Activated CD4-positive, alpha-beta memory T cell treated with anti-CD3 and anti-CD28 coated beads for 36 hours (primary cell): ENCODE measurements around the gene CAPN15. TPM values are rescaled to one million over a fixed set of nuclear protein-coding genes. Genes with fewer than 3 reads are reported as not detected.

ENCODE experiments used
- CTCF ChIA-PET: fragments of 350-600 bp; sonication (Branson Sonifier 250); formaldehyde crosslinking; loops from one replicate; lab custom pipeline; 2021; ENCODE audit warnings: antibody characterized with exemption, inconsistent platforms; lab: Charles Lee
- POLR2A ChIA-PET: fragments of 350-600 bp; sonication (Branson Sonifier 250); formaldehyde crosslinking; loops from one replicate; lab custom pipeline; 2021; ENCODE audit warnings: antibody characterized with exemption; lab: Charles Lee
- DNase-seq: peaks from one replicate; pipeline ENCODE4 v3.0.0-alpha.2; 2020
- H3K27ac Mint-ChIP-seq: one replicate; pipeline ENCODE4 v1.8.0; 2021; ENCODE audit warnings: mixed read lengths
- H3K27me3 Mint-ChIP-seq: one replicate; pipeline ENCODE4 v1.8.0; 2021; ENCODE audit warnings: mixed read lengths
- H3K36me3 Mint-ChIP-seq: one replicate; pipeline ENCODE4 v1.8.0; 2021; ENCODE audit warnings: mixed read lengths
- H3K4me1 Mint-ChIP-seq: one replicate; pipeline ENCODE4 v1.8.0; 2021; ENCODE audit warnings: low read depth, mixed read lengths
- H3K4me3 Mint-ChIP-seq: one replicate; pipeline ENCODE4 v1.8.0; 2021; ENCODE audit warnings: mild to moderate bottlenecking, mixed read lengths
- H3K9me3 Mint-ChIP-seq: one replicate; pipeline ENCODE4 v1.8.0; 2021; ENCODE audit warnings: mixed read lengths
- intact Hi-C: fragments of 100-400 bp; cut with micrococcal nuclease; formaldehyde crosslinking; loops from one replicate; pipeline ENCODE4 v1.15.1; 2023
- total RNA-seq, 2 experiments: library from RNA; stranded (reverse); gene quantifications; one replicate each; pipeline ENCODE4 v1.2.3, GENCODE V29; 2021

The CAPN15 gene
- total RNA-seq, 2 experiments from 2014 or later: 69.7 to 76.2 TPM

- Mint-ChIP-seq H3K4me3 (no peak overlapping the region), H3K9me3 (no peaks in the 10 kb centered on the region), H3K27ac (no peak overlapping the region), H3K4me1 (peaks cover 10% of the 10 kb centered on the region), H3K36me3 (peaks cover 8% of the 10 kb centered on the region), H3K27me3 (no peaks in the 10 kb centered on the region)
- intact Hi-C loops: no loop called here
- DNase-seq: no peak
- CTCF ChIA-PET: no interaction called here
- POLR2A ChIA-PET: no interaction called here
These were observed 56.5 kb downstream of the CAPN15 start for GRCh38 chr16:583815-584591.

DNA sequence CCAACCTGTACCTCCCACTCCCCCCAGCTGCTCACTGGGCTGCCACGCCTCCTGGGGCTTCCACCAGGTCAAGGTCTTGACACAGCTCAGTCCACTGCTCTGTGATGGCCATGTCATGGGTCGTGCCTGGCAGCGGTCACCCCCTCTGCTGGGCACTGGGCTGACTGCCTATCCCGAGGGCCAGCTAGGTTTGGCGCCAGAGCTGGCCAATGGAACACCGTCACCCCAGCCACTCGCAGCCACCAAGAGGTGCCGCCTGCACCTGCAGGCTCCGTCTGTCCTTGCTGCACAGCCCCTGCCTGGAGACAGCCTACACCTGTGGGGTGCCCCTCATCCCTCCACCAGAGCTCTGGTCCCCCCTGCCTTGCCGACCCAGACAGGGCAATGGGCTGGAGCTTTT is 57.8 kb downstream of the CAPN15 start:
- H3K27ac Mint-ChIP-seq: no peak overlapping the region
- POLR2A ChIA-PET: no interaction called here
- peaks cover 10% of the 10 kb centered on the region for H3K4me1 Mint-ChIP-seq
- no peak overlapping the region for H3K4me3 Mint-ChIP-seq
- no peaks in the 10 kb centered on the region for H3K9me3 Mint-ChIP-seq
- H3K36me3 Mint-ChIP-seq: peaks cover 8% of the 10 kb centered on the region
- intact Hi-C loops: loop anchor here (5.0 kb wide), 1 partner anchor 97 kb away; the partner anchor contains the start of genes JMJD8 and STUB1
- no peaks in the 10 kb centered on the region for H3K27me3 Mint-ChIP-seq
- DNase-seq: no peak
- CTCF ChIA-PET: interaction anchor here (0.6 kb wide), 1 partner anchor 39 kb away, joined by 3 read pairs; no protein-coding TSS in a partner anchor

DNA sequence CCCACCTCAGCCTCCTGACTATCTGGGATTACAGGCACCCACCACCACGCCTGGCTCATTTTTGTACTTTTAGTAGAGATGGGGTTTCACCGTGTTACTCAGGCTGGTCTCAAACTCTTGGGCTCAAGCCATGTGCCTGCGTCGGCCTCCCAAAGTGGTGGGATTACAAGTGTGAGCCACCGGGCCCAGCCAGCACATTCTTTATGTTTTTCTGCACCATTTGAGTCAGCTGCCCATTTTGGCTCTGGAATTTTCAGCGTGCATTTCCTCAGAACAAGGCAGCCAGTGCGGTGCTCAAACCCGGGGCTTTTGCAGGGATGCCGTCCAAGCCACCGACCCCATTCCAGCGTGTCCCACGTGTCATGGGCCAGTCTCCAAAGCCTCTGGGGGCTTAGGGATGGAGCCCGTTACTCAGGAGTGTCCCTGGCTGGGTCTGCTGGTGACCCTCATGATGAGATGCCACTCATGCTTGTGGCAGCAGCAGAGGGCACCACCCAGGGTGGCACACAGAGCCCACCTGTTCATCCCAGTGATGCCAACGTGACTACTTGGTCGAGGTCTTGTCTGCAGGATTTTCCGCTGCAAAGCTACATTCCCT is 58.6 kb downstream of the CAPN15 start:
- Mint-ChIP-seq H3K4me1 (peaks cover 16% of the 10 kb centered on the region), H3K27me3 (no peaks in the 10 kb centered on the region), H3K9me3 (no peaks in the 10 kb centered on the region), H3K36me3 (peaks cover 8% of the 10 kb centered on the region), H3K4me3 (peak overlapping the region; percentile 23), H3K27ac (no peak overlapping the region)
- ChIA-PET POLR2A (interaction anchor here (0.8 to 1.2 kb wide), 2 partner anchors 50 to 66 kb away, joined by 3 read pairs; partner anchors contain the start of gene METTL26), CTCF (interaction anchor here (0.6 kb wide), 1 partner anchor 39 kb away, joined by 3 read pairs; no protein-coding TSS in a partner anchor)
- intact Hi-C loops: loop anchor here (5.0 kb wide), 1 partner anchor 96 kb away; the partner anchor contains the start of genes JMJD8 and STUB1
- no peak for DNase-seq

- Mint-ChIP-seq H3K27ac (peak overlapping the region; percentile 83), H3K4me3 (peak overlapping the region; percentile 90), H3K36me3 (peaks cover 8% of the 10 kb centered on the region), H3K4me1 (peaks cover 20% of the 10 kb centered on the region), H3K9me3 (no peaks in the 10 kb centered on the region), H3K27me3 (no peaks in the 10 kb centered on the region)
- ChIA-PET CTCF (no interaction called here), POLR2A (interaction anchor here (0.8 to 1.6 kb wide), 3 partner anchors 49 to 89 kb away, joined by 3 read pairs; partner anchors contain the start of genes METTL26 and RHBDL1)
- intact Hi-C loops: loop anchor here (5.0 kb wide), 1 partner anchor 95 kb away; the partner anchor contains the start of genes JMJD8 and STUB1
- DNase-seq: no peak
These were observed 59.4 kb downstream of the CAPN15 start for GRCh38 chr16:586645-587590.

DNA sequence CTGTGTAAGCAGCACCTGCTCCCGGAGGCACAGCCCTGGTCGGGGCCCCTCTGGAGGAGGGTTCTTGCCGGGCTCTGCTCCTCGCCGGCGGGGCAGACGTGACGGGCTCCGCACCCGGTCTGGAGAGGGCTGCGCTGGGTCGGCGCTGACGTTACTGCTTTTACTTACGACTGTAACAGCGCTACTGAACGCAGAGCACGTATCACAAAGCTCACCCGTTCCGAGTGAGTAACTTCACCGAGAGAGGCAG is 61.1 kb downstream of the CAPN15 start:
- H3K36me3 Mint-ChIP-seq: peaks cover 8% of the 10 kb centered on the region
- no peaks in the 10 kb centered on the region for H3K27me3 Mint-ChIP-seq
- DNase-seq: peak; percentile 77
- intact Hi-C loops: loop anchor here (1.0 to 5.0 kb wide), 3 partner anchors 9 to 94 kb away; partner anchors contain the start of genes JMJD8 and STUB1
- ChIA-PET CTCF (interaction anchor here (1.3 to 1.4 kb wide), 2 partner anchors 9 to 48 kb away, joined by 5 to 10 read pairs; partner anchors contain the start of gene METTL26), POLR2A (interaction anchor here (0.6 to 1.7 kb wide), 8 partner anchors 10 to 95 kb away, joined by 3 to 7 read pairs (median 3); partner anchors contain the start of genes CAPN15, JMJD8, METTL26 and PIGQ)
- no peaks in the 10 kb centered on the region for H3K9me3 Mint-ChIP-seq
- peak overlapping the region; percentile 90 for H3K4me3 Mint-ChIP-seq
- peak overlapping the region; percentile 98 for H3K27ac Mint-ChIP-seq
- peaks cover 24% of the 10 kb centered on the region for H3K4me1 Mint-ChIP-seq

- Mint-ChIP-seq H3K27ac (peak overlapping the region; percentile 98), H3K27me3 (no peaks in the 10 kb centered on the region), H3K9me3 (no peaks in the 10 kb centered on the region), H3K4me3 (peak overlapping the region; percentile 90), H3K36me3 (peaks cover 8% of the 10 kb centered on the region), H3K4me1 (peaks cover 27% of the 10 kb centered on the region)
- peak; percentile 98 for DNase-seq
- CTCF ChIA-PET: interaction anchor here (1.3 to 1.4 kb wide), 2 partner anchors 10 to 47 kb away, joined by 5 to 10 read pairs; partner anchors contain the start of gene METTL26
- intact Hi-C loops: loop anchor here (1.0 to 5.0 kb wide), 7 partner anchors 10 to 93 kb away; partner anchors contain the start of genes JMJD8, METTL26, STUB1 and WDR90
- POLR2A ChIA-PET: interaction anchor here (0.6 to 1.7 kb wide), 8 partner anchors 10 to 95 kb away, joined by 3 to 7 read pairs (median 3); partner anchors contain the start of genes CAPN15, JMJD8, METTL26 and PIGQ
These were observed 61.6 kb downstream of the CAPN15 start for GRCh38 chr16:588889-589657.

DNA sequence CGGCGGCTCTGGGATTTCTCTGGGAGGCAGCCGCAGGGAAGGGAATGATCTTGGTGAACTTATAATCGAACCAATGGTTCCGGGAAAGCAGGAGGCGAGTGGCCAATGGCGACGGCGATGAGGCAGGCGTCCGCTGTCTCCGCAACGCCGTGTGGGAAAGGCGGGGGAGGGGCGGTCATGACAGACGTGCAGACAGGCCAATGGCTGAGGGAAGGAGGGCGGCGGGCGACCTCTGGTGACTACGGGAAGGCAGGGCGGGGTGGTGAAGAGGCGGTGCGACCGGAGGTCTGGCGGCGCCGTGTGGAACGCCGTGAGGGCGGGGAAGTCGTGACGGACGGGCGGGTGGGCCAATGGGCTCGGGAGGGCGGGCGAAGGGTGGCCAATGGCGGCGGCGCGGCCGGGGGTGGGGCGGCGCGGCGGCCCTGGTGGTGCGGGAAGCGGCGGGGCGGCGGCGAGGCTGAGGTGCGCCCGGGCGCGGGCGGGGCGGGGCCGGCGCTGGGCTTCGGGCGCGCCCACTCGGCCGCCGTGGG is 62.2 kb downstream of the CAPN15 start, which contains the start of gene RAB40C:
RAB40C (plus strand) TSS at position 409 of the 530 bp plus-strand sequence. CDS start 226 bp downstream, outside the sequence.
- CTCF ChIA-PET: no interaction called here
- peak; percentile 99 for DNase-seq
- peaks cover 27% of the 10 kb centered on the region for H3K4me1 Mint-ChIP-seq
- peaks cover 8% of the 10 kb centered on the region for H3K36me3 Mint-ChIP-seq
- H3K9me3 Mint-ChIP-seq: no peaks in the 10 kb centered on the region
- intact Hi-C loops: loop anchor here (1.0 to 5.0 kb wide), 6 partner anchors 19 to 93 kb away; partner anchors contain the start of genes JMJD8, METTL26, STUB1 and WDR90
- H3K27me3 Mint-ChIP-seq: no peaks in the 10 kb centered on the region
- POLR2A ChIA-PET: interaction anchor here (0.7 to 1.7 kb wide), 3 partner anchors 48 to 63 kb away, joined by 3 to 7 read pairs (median 3); partner anchors contain the start of gene CAPN15
- peak within 1 kb of the TSS; percentile 96 for H3K27ac Mint-ChIP-seq
- H3K4me3 Mint-ChIP-seq: peak within 1 kb of the TSS; percentile 83

GRCh38 chr16:590188-590814 is 62.8 kb downstream of the CAPN15 start:
- POLR2A ChIA-PET: interaction anchor here (0.7 to 1.0 kb wide), 3 partner anchors 46 to 63 kb away, joined by 3 read pairs; partner anchors contain the start of genes CAPN15 and METTL26
- CTCF ChIA-PET: no interaction called here
- Mint-ChIP-seq H3K4me3 (peak overlapping the region; percentile 78), H3K4me1 (peaks cover 27% of the 10 kb centered on the region), H3K9me3 (no peaks in the 10 kb centered on the region), H3K36me3 (peaks cover 8% of the 10 kb centered on the region), H3K27ac (no peak overlapping the region), H3K27me3 (no peaks in the 10 kb centered on the region)
- DNase-seq: no peak
- intact Hi-C loops: no loop called here

GRCh38 chr16:590815-591200 is 63.3 kb downstream of the CAPN15 start:
- H3K27me3 Mint-ChIP-seq: no peaks in the 10 kb centered on the region
- H3K36me3 Mint-ChIP-seq: peaks cover 8% of the 10 kb centered on the region
- no peaks in the 10 kb centered on the region for H3K9me3 Mint-ChIP-seq
- peaks cover 27% of the 10 kb centered on the region for H3K4me1 Mint-ChIP-seq
- intact Hi-C loops: no loop called here
- peak overlapping the region; percentile 78 for H3K4me3 Mint-ChIP-seq
- POLR2A ChIA-PET: interaction anchor here (0.8 to 1.0 kb wide), 2 partner anchors 45 to 63 kb away, joined by 3 read pairs; partner anchors contain the start of genes CAPN15 and METTL26
- no peak for DNase-seq
- CTCF ChIA-PET: no interaction called here
- no peak overlapping the region for H3K27ac Mint-ChIP-seq

DNA sequence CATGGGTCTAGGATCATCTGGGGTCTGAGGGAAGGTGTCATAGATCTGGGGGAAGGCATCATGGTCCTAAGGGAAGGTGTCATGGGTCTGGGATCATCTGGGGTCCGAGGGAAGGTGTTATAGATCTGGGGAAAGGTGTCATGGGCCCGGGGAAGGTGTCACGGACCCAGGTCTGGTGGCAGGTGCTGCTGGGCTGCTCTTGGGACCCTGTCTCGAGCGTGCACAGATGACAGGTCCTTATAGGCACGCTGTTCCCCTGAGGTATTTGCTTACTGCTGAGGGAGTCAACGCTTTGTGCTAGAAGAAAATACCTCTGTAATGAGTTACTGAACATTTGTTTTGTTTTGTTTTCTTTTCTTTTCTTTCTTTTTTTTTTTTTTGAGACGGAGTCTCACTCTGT is 63.7 kb downstream of the CAPN15 start:
- no peak for DNase-seq
- Mint-ChIP-seq H3K9me3 (no peaks in the 10 kb centered on the region), H3K27ac (no peak overlapping the region), H3K36me3 (peaks cover 8% of the 10 kb centered on the region), H3K27me3 (no peaks in the 10 kb centered on the region), H3K4me1 (peaks cover 30% of the 10 kb centered on the region), H3K4me3 (peak overlapping the region; percentile 78)
- intact Hi-C loops: no loop called here
- ChIA-PET CTCF (no interaction called here), POLR2A (no interaction called here)
